ENCODE measurements around the gene HTR1D. TPM values are rescaled to one million over a fixed set of nuclear protein-coding genes. Genes with fewer than 3 reads are reported as not detected.
A peak's percentile ranks its signal among the peaks of the same experiment; 100 is the strongest.

HTR1D gene
- total RNA-seq, 1 donor from 2014 or later, result not detected

DNA sequence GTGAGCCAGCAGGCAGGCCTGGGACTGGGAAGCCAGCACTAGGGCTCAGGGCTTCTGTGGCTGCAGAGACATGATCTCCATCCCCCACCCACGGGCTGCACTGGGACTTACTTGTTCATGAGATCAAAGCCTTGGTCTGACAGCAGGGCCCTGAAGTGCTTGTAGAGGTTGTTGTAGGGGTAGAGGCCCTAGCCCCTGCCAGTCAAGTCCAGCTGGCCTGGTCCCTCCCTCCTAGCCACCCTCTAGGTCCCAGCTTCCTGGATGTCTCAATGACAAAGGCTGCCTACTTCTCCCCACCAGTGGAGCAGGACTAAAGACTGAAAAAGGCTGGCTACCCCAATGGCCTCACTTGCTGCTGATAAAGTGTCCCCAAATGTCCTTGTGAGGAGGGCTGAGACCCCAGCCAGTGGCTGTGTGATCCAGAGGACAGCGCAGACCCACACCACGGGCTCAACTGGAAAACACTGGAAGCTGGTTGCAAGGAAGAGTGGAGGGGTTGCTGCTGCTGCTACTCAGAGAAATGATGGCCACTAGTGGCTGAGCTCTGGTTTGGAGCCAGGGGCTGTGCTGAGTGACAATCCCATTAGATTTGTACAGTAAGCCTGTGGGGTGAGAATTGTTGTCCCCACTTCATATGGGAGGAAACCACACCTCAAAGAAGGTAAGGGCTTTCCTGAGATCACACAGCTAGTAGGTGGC lies 1.4 kb downstream of the HTR1D start:
- no peak for DNase-seq (ENCODE audit: low read depth)
- H3K4me3 ChIP-seq (ENCODE audit: low read depth, low read length), result no peak overlapping the region
- TF ChIP-seq, protein P1, sequence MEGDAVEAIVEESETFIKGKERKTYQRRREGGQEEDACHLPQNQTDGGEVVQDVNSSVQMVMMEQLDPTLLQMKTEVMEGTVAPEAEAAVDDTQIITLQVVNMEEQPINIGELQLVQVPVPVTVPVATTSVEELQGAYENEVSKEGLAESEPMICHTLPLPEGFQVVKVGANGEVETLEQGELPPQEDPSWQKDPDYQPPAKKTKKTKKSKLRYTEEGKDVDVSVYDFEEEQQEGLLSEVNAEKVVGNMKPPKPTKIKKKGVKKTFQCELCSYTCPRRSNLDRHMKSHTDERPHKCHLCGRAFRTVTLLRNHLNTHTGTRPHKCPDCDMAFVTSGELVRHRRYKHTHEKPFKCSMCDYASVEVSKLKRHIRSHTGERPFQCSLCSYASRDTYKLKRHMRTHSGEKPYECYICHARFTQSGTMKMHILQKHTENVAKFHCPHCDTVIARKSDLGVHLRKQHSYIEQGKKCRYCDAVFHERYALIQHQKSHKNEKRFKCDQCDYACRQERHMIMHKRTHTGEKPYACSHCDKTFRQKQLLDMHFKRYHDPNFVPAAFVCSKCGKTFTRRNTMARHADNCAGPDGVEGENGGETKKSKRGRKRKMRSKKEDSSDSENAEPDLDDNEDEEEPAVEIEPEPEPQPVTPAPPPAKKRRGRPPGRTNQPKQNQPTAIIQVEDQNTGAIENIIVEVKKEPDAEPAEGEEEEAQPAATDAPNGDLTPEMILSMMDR (conservative IDR thresholded peaks at IDR 0.05; ENCODE audit: low read depth, low read length), result no peak

DNA sequence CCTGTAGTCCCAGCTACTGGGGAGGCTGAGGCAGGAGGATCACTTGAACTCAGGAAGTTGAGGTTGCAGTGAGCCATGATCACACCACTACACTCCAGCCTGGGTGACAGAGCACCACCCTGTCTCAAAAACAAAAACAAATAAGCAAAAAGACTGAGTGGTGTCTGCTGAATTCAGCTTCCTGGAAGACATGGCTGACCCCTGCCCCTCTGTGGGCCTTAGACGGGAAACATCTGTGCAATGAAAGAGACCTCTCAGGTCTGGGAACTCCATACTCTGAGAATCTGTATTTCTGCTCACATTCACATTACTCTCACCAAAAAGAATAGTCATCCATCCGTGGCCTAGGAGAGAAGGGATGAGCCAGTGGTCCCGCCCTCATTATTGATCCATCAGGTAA lies 2.0 kb downstream of the HTR1D start:
- no peak for DNase-seq (ENCODE audit: low read depth)
- H3K4me3 ChIP-seq (ENCODE audit: low read depth, low read length), result no peak overlapping the region
- TF ChIP-seq, protein P1 (conservative IDR thresholded peaks at IDR 0.05; ENCODE audit: low read depth, low read length), result no peak

DNA sequence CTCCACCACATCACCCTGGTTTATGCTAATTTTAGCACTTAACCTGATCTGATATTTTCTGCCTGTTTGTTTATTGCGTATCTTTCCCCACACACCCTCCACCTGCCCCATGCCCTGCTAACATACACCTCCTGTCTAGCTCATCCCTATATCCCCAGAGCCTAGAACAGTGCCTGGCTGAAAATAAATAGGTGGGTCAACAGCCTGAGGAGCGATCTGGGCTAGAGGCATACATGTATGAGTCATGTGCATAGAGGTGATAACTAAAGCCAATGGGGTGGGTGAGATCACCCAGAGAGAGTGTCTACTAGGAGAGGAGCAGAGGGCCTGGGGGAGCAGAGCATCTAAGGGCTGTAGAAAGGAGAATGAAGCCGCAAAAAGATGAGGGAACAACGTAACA lies 2.7 kb downstream of the HTR1D start:
- DNase-seq (ENCODE audit: low read depth), result no peak
- TF ChIP-seq, protein P1 (conservative IDR thresholded peaks at IDR 0.05; ENCODE audit: low read depth, low read length), result no peak

DNA sequence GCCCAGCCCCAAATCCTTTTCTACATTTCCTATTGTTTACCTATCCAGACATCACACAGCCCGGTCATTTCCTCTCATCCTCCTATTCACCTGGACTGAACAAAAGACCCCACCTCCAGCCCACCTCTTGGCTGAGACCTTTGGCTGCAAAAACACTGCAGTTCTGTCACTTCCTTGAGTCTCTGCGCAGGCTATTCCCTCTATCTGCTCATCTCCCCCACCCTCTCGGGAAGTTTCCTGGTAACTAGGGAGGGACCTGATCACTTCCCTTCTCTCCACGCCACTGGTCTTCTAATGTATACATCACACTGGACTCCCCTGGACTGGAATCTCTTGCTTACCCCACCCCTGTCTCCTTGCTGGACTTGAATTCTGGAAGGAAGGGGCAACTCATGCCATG lies 5.3 kb downstream of the HTR1D start:
- TF ChIP-seq, protein P1 (conservative IDR thresholded peaks at IDR 0.05; ENCODE audit: low read depth, low read length), result no peak
- no peak for DNase-seq (ENCODE audit: low read depth)
- H3K4me3 ChIP-seq (ENCODE audit: low read depth, low read length), result no peak overlapping the region

More for the DNA sequence above, 2.7 kb downstream of the HTR1D start:
- no peak overlapping the region for H3K4me3 ChIP-seq (ENCODE audit: low read depth, low read length)

DNA sequence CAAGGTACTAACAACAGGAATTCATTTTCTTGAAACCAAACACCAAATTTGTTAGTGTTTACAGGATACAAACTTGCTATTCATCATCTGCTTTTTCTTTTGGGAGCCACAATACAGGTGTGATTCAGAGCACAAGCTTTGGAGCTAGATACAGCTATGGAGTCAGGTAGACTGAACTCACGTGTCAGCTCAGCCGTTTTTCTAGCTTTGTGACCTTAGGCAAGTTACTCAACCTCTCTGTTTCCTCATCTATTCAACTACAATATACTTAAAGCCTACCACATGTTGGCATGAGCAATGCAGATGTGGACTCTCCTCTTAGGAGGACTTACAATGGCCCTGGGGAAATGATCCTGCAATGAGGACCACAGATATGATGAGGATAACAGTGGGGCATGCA lies 6.3 kb downstream of the HTR1D start:
- no peak for DNase-seq (ENCODE audit: low read depth)

DNA sequence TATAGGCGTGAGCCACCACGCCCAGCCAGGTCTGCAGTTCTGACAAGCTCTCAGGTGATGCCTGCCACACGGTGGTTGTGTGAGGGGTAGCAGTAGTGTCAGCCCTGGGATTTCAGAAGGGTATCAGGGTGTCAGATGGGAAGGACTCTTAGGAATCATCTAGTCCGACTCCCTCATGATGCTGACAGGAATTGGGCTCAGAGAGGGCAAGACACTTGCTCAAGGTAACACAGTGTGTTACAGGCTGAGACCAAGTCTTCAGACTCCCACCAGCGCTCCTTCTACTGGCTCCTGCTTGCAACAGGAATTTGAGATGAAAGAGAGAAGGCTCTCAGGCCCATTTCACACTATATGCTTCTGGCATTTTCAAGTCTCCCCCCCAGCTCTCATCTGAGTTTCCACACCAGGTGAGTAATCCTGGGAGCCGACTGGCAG lies 6.9 kb downstream of the HTR1D start:
- no peak overlapping the region for H3K4me3 ChIP-seq (ENCODE audit: low read depth, low read length)
- TF ChIP-seq, protein P1 (conservative IDR thresholded peaks at IDR 0.05; ENCODE audit: low read depth, low read length), result peak; percentile 20
- DNase-seq (ENCODE audit: low read depth), result no peak

More for the DNA sequence above, 6.3 kb downstream of the HTR1D start:
- H3K4me3 ChIP-seq (ENCODE audit: low read depth, low read length), result no peak overlapping the region
- TF ChIP-seq, protein P1 (conservative IDR thresholded peaks at IDR 0.05; ENCODE audit: low read depth, low read length), result no peak

DNA sequence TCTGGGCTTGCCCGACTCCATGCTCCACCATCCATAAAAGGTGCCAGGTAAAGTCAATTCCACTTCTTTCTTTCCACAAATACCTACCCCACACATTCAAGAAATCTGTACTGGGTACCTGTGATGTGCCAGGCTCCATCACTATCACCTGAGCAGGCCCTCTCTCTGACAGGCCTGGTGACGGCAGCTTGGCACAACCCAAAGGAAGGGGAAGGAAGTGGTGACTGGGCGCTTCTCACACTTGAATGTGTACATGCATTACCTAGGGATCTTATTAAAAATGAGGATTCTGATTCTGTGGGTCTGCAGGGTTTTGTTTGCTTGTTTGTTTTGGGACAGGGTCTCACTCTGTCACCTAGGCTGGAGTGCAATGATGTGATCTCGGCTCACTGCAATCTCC lies 7.5 kb downstream of the HTR1D start:
- DNase-seq (ENCODE audit: low read depth), result no peak
- H3K4me3 ChIP-seq (ENCODE audit: low read depth, low read length), result no peak overlapping the region
- TF ChIP-seq, protein P1 (conservative IDR thresholded peaks at IDR 0.05; ENCODE audit: low read depth, low read length), result no peak

Measured in epithelial cell of proximal tubule (primary cell).